Thoracic aorta (tissue), 2 donors: Measurements from ENCODE around the gene NQO1. TPM values are rescaled to one million over a fixed set of nuclear protein-coding genes. Genes with fewer than 3 reads are reported as not detected.

Experiments used
- ATAC-seq: fragments of 150-250 bp; one replicate; pipeline ENCODE4 v1.8.0; 2017; ENCODE audit warnings: low read depth; ENCODE audit not compliant: insufficient number of reproducible peaks, low FRiP score
- DNase-seq: peaks from one replicate; pipeline ENCODE4 v3.0.0-alpha.2; 2020; ENCODE audit warnings: low spot score
- H3K27ac ChIP-seq, 2 donors: fragments of 200-600 bp; sonication (generic); 1 replicate in 1 of 2; 2 replicates in 1 of 2; pipeline ENCODE4 v1.5.1; 2016; ENCODE audit warnings: mild to moderate bottlenecking in 2 of 2, moderate library complexity in 2 of 2
- H3K27me3 ChIP-seq: fragments of 200-600 bp; sonication (generic); replicated peaks from 2 replicates; pipeline ENCODE4 v1.6.0; 2016; ENCODE audit warnings: mild to moderate bottlenecking; ENCODE audit not compliant: insufficient read depth
- H3K36me3 ChIP-seq: fragments of 200-600 bp; sonication (generic); one replicate; pipeline ENCODE4 v1.5.1; 2016
- H3K4me1 ChIP-seq, 2 donors: fragments of 200-600 bp; sonication (generic); 1 replicate in 1 of 2; 2 replicates in 1 of 2; pipeline versions ENCODE4 v1.5.1 to v1.6.0; 2016; ENCODE audit warnings: low read depth in 2 of 2, mild to moderate bottlenecking in 1 of 2; ENCODE audit not compliant: control insufficient read depth in 1 of 2
- H3K4me3 ChIP-seq: fragments of 200-600 bp; sonication (generic); 2 replicates; pipeline ENCODE4 v1.5.1; 2016; ENCODE audit warnings: mild to moderate bottlenecking
- H3K9me3 ChIP-seq: fragments of 200-600 bp; sonication (generic); 2 replicates; pipeline ENCODE4 v1.5.1; 2016
- CTCF ChIP-seq: fragments of 200-600 bp; sonication (generic); IDR thresholded peaks from one replicate; pipeline ENCODE4 v1.5.1; 2019; ENCODE audit warnings: antibody characterized with exemption
- total RNA-seq, 2 donors: library from RNA; depleted of rRNA; stranded (reverse); fragments of >200 nt; gene quantifications; one replicate each; pipeline versions ENCODE4 v1.1.0 to v1.2.3, GENCODE V29; 2016

Gene NQO1
- total RNA-seq, 2 donors from 2014 or later: 40.2 to 115 TPM

GRCh38 chr16:69725480-69726312 lies 664 bp downstream of the NQO1 start:
- no peak for DNase-seq

GRCh38 chr16:69724981-69725479 lies 1.3 kb downstream of the NQO1 start:
- DNase-seq: no peak
- ATAC-seq: no peak
- peaks cover 2 to 33% of the 10 kb centered on the region in 2 donors for H3K4me1 ChIP-seq
- H3K4me3 ChIP-seq: peak overlapping the region; percentile 71
- H3K27me3 ChIP-seq: no peaks in the 10 kb centered on the region
- no peak for TF ChIP-seq CTCF
- no peaks in the 10 kb centered on the region for H3K9me3 ChIP-seq
- peak overlapping the region; percentile 67 to 70 for H3K27ac ChIP-seq
- H3K36me3 ChIP-seq: no peaks in the 10 kb centered on the region

More at GRCh38 chr16:69725480-69726312, 664 bp downstream of the NQO1 start:
- no peaks in the 10 kb centered on the region for H3K36me3 ChIP-seq
- TF ChIP-seq CTCF: no peak
- H3K4me3 ChIP-seq: peak overlapping the region; percentile 71
- no peaks in the 10 kb centered on the region for H3K27me3 ChIP-seq
- H3K4me1 ChIP-seq: peaks cover 2 to 33% of the 10 kb centered on the region in 2 donors
- no peak for ATAC-seq
- no peaks in the 10 kb centered on the region for H3K9me3 ChIP-seq
- H3K27ac ChIP-seq: peak overlapping the region; percentile 67 to 70

GRCh38 chr16:69724414-69724873 lies 1.9 kb downstream of the NQO1 start:
- H3K9me3 ChIP-seq: no peaks in the 10 kb centered on the region
- H3K36me3 ChIP-seq: no peaks in the 10 kb centered on the region
- no peak for ATAC-seq
- peak overlapping the region; percentile 71 for H3K4me3 ChIP-seq
- no peak for DNase-seq
- H3K27me3 ChIP-seq: no peaks in the 10 kb centered on the region
- TF ChIP-seq CTCF: no peak
- peaks cover 2 to 33% of the 10 kb centered on the region in 2 donors for H3K4me1 ChIP-seq
- peak overlapping the region; percentile 67 to 70 for H3K27ac ChIP-seq

GRCh38 chr16:69721441-69721957 lies 4.9 kb downstream of the NQO1 start:
- TF ChIP-seq CTCF: no peak
- ATAC-seq: no peak
- Histone ChIP-seq H3K27ac (no peak overlapping the region), H3K4me3 (no peak overlapping the region), H3K36me3 (peaks cover 14% of the 10 kb centered on the region), H3K27me3 (no peaks in the 10 kb centered on the region), H3K4me1 (peaks cover 0 to 18% of the 10 kb centered on the region in 2 donors), H3K9me3 (no peaks in the 10 kb centered on the region)
- DNase-seq: no peak

- DNase-seq (no peak), ATAC-seq (no peak)
These were observed 5.4 kb downstream of the NQO1 start for GRCh38 chr16:69720822-69721430.

More at GRCh38 chr16:69720822-69721430, 5.4 kb downstream of the NQO1 start:
- Histone ChIP-seq H3K36me3 (peaks cover 14% of the 10 kb centered on the region), H3K4me1 (peaks cover 0 to 15% of the 10 kb centered on the region in 2 donors), H3K4me3 (no peak overlapping the region), H3K27me3 (no peaks in the 10 kb centered on the region), H3K9me3 (no peaks in the 10 kb centered on the region), H3K27ac (no peak overlapping the region)
- no peak for TF ChIP-seq CTCF
